Central memory CD8-positive, alpha-beta T cell (primary cell): Measurements from ENCODE around the gene CHML.
"Not testable (repeated sequence)": the region's sequence is repeated elsewhere in the genome, so short reads cannot be mapped to it uniquely, and the experiment has no call there.

Experiments
- ATAC-seq: fragments of 150-1000 bp; cut with Tn5 transposase; replicated peaks from 2 replicates; pipeline ENCODE4 v1.10.0; 2022; ENCODE audit warnings: mild to moderate bottlenecking, moderate FRiP score, moderate number of reproducible peaks; ENCODE audit not compliant: poor library complexity, severe bottlenecking; ENCODE audit errors: extremely low read depth
- DNase-seq, 2 donors: peaks; one replicate each; pipeline ENCODE4 v3.0.0; 2021; ENCODE audit warnings: low spot score in 2 of 2
- H3K27ac Mint-ChIP-seq: one replicate; pipeline ENCODE4 v1.8.0; 2022; ENCODE audit warnings: low read depth, mild to moderate bottlenecking, moderate library complexity, mixed read lengths
- H3K27me3 Mint-ChIP-seq: one replicate; pipeline ENCODE4 v1.8.0; 2022; ENCODE audit warnings: mixed read lengths
- H3K36me3 Mint-ChIP-seq: one replicate; pipeline ENCODE4 v1.8.0; 2022; ENCODE audit warnings: mild to moderate bottlenecking, moderate library complexity, mixed read lengths; ENCODE audit not compliant: insufficient read depth
- H3K4me1 Mint-ChIP-seq: one replicate; pipeline ENCODE4 v1.8.0; 2022; ENCODE audit warnings: mixed read lengths
- H3K4me3 Mint-ChIP-seq: one replicate; pipeline ENCODE4 v1.8.0; 2022; ENCODE audit warnings: mild to moderate bottlenecking, moderate library complexity, mixed read lengths
- H3K9me3 Mint-ChIP-seq: one replicate; pipeline ENCODE4 v1.8.0; 2022; ENCODE audit warnings: mixed read lengths

Gene CHML

DNA sequence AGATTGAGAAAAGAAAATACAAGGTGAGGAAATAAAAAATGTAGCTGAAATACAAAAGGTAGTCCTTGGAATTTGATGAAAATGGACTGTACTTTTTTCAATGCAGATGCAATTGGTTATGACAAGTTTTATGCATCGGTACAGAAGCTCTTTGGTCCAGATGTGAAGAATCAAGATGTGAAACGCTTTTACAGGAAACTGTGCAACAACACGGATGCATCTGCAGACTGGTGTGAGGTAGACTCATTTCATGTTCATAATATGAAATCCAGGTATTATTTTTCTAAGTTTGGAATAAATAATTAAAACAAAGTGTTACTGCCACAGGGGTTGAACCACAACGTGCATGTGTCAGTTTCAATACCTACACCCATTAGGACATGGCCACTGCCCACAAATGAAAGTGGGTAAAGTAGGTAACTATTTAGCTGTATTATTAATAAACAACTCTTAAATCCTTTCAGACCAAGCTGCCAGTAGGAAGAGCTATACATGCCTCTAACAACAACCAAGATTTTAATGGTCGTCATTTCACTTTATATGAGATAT is 20.3 kb upstream of the CHML start:
- ATAC-seq: no peak
- Mint-ChIP-seq H3K27me3 (peaks cover 46% of the 10 kb centered on the region), H3K4me1 (no peaks in the 10 kb centered on the region), H3K36me3 (peaks cover 1% of the 10 kb centered on the region), H3K4me3 (no peak overlapping the region), H3K27ac (no peak overlapping the region), H3K9me3 (no peaks in the 10 kb centered on the region)
- DNase-seq: no peak

DNA sequence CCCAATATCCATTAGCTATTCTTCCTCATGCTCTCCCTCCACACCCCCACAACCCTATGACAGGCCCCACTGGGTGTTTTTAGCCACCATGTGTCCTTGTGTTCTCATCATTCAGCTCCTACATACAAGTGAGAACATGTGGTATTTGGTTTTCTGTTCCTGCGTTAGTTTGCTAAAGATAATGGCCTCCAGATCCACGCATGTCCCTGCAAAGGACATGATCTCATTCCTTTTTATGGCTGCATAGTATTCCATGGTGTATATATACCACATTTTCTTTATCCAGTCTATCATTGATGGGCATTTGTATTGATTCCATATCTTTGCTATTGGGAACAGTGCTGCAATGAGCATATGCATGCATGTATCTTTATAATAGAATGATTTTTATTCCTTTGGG is 18.8 kb upstream of the CHML start:
- not testable (repeated sequence) for H3K4me3 Mint-ChIP-seq, H3K36me3 Mint-ChIP-seq, DNase-seq, ATAC-seq, H3K4me1 Mint-ChIP-seq, H3K27ac Mint-ChIP-seq, H3K9me3 Mint-ChIP-seq
- peaks cover 58% of the 10 kb centered on the region for H3K27me3 Mint-ChIP-seq

DNA sequence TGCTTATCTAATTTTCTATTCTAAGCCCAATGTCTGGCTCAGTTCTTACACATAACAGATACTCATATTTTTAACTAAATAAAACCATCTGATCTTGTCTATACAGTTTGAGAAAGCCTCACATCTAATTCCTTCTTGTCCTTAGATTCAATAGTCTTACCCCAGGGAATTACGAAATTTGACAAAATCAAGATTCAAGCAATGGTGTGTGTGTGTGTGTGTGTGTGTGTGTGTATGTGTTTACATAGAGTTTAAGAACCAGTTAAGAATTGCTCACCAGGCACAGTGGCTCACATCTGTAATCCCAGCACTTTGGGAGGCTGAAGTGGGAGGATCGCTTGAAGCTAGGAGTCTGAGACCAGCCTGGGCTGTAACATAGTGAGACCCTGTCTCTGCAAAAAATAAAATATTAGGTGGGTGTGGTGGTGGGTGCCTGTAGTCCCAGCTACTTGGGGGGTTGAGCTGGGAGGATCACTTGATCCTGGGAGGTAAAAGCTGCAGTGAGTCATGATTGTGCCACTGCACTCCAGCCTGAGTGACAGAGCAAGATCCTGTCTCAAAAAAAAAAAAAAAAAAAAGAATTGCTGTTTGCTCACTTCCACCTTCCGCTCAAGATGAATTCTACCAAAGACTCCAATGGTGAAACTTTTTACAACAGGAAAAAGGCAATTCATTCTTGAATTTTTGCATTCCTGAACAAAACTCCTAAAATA is 18.1 kb upstream of the CHML start:
- H3K27ac Mint-ChIP-seq: no peak overlapping the region

DNA sequence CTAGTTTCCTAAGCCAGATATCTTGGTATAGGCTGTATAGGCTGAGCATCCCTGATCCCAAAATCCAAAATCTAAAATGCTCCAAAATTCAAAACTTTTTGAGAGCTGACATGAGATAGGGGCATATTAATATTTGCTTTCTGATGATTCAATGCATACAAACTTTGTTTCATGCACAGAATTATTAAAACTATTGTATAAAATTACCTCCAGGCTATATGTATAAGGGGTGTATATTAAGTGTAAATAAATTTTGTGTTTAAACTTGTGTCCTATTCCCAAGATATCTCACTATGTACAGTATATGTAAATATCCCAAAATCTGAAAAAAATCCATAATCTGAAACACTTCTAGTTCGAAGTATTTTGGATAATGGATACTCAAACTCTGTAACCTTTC is 14.5 kb upstream of the CHML start:
- Mint-ChIP-seq H3K9me3 (no peaks in the 10 kb centered on the region), H3K27me3 (peaks cover 53% of the 10 kb centered on the region), H3K36me3 (no peaks in the 10 kb centered on the region), H3K27ac (no peak overlapping the region), H3K4me3 (no peak overlapping the region), H3K4me1 (no peaks in the 10 kb centered on the region)
- no peak for ATAC-seq
- no peak for DNase-seq

More for the DNA sequence above, 18.1 kb upstream of the CHML start:
- no peak for ATAC-seq
- peaks cover 61% of the 10 kb centered on the region for H3K27me3 Mint-ChIP-seq
- no peaks in the 10 kb centered on the region for H3K36me3 Mint-ChIP-seq
- no peaks in the 10 kb centered on the region for H3K9me3 Mint-ChIP-seq
- no peaks in the 10 kb centered on the region for H3K4me1 Mint-ChIP-seq
- H3K4me3 Mint-ChIP-seq: no peak overlapping the region
- DNase-seq: no peak

GRCh38 chr1:241654019-241654418 is 13.8 kb upstream of the CHML start:
- ATAC-seq: no peak
- H3K4me1 Mint-ChIP-seq: no peaks in the 10 kb centered on the region
- H3K36me3 Mint-ChIP-seq: no peaks in the 10 kb centered on the region
- peaks cover 47% of the 10 kb centered on the region for H3K27me3 Mint-ChIP-seq
- no peak overlapping the region for H3K4me3 Mint-ChIP-seq
- no peaks in the 10 kb centered on the region for H3K9me3 Mint-ChIP-seq
- no peak overlapping the region for H3K27ac Mint-ChIP-seq
- DNase-seq: no peak

DNA sequence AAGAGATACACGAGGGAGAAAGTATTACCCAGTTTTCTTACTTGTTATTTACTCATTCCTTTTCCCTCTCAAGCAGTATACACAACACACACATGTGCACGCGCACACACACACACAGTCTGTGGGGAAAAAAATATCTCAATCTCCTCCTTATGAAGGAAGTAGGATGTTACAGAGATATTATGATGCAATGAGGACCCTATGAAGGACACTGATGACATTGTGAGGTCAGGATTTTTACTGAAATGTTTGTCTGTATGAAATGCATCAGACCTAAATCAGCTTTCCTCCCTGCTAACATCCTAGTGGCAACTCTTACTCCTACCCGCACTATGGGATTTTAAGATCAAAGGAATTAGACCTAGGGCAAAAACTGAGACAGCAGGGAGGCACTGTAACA is 11.8 kb upstream of the CHML start, which contains the start of gene WDR64:
Gene WDR64 (plus strand): TSS at position 270 of the 400 bp plus-strand sequence. CDS start 204 bp downstream, outside the sequence.
- Mint-ChIP-seq H3K27ac (no peak within 1 kb of the TSS), H3K27me3 (peaks cover 30% of the 10 kb centered on the region), H3K9me3 (no peaks in the 10 kb centered on the region), H3K36me3 (no peaks in the 10 kb centered on the region), H3K4me3 (no peak within 1 kb of the TSS), H3K4me1 (no peaks in the 10 kb centered on the region)
- DNase-seq (no peak), ATAC-seq (no peak)

DNA sequence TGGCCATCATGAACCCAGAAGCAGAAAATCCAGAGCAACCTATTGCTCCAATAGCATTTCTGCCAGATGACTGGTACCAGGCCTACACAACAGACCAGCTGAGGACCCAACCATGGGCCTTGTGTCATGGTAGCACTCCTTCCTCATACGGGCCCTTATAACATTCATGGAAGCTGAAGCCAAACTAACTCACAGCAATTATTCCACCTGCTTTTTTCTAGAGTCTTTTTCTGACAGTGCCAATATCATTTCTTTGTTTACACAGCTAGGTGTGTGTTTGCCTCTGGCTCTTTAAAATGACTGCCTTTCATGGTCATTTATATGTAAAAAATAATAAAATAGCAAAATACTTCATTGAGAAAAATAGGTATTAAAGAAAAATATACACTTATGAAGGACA is 8.0 kb upstream of the CHML start:
- Mint-ChIP-seq H3K9me3 (no peaks in the 10 kb centered on the region), H3K36me3 (peaks cover 1% of the 10 kb centered on the region)

DNA sequence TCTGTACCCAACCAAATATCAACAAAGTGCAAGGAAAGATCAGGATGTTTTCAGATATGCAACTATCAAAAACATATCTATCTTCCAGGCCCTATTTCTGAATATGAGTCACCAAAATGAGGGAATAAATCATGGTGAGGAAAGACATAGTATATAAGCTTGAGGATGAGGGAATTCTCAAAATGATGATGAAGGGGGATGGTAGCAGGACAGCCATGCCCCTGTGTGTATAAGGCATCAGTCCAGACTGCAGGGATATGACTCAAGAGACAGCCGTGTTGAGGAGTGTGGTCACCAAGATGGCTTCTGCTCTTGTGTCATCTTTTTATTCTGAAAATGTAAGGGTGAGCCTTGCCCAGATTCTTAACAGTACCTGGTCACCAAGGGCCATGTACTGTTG is 7.5 kb upstream of the CHML start:
- no peaks in the 10 kb centered on the region for H3K4me1 Mint-ChIP-seq
- no peak for ATAC-seq
- H3K4me3 Mint-ChIP-seq: no peak overlapping the region
- H3K36me3 Mint-ChIP-seq: peaks cover 2% of the 10 kb centered on the region
- H3K27me3 Mint-ChIP-seq: no peaks in the 10 kb centered on the region
- DNase-seq: no peak
- no peaks in the 10 kb centered on the region for H3K9me3 Mint-ChIP-seq
- H3K27ac Mint-ChIP-seq: no peak overlapping the region

More for the DNA sequence above, 8.0 kb upstream of the CHML start:
- H3K27ac Mint-ChIP-seq: no peak overlapping the region
- DNase-seq: no peak
- no peak for ATAC-seq
- H3K4me1 Mint-ChIP-seq: no peaks in the 10 kb centered on the region
- H3K4me3 Mint-ChIP-seq: no peak overlapping the region
- no peaks in the 10 kb centered on the region for H3K27me3 Mint-ChIP-seq

- no peak for DNase-seq
- Mint-ChIP-seq H3K27me3 (no peaks in the 10 kb centered on the region), H3K9me3 (no peaks in the 10 kb centered on the region), H3K36me3 (peaks cover 2% of the 10 kb centered on the region), H3K4me3 (no peak overlapping the region), H3K4me1 (no peaks in the 10 kb centered on the region), H3K27ac (no peak overlapping the region)
- no peak for ATAC-seq
Observed at GRCh38 chr1:241646201-241646600, 6.0 kb upstream of the CHML start.

DNA sequence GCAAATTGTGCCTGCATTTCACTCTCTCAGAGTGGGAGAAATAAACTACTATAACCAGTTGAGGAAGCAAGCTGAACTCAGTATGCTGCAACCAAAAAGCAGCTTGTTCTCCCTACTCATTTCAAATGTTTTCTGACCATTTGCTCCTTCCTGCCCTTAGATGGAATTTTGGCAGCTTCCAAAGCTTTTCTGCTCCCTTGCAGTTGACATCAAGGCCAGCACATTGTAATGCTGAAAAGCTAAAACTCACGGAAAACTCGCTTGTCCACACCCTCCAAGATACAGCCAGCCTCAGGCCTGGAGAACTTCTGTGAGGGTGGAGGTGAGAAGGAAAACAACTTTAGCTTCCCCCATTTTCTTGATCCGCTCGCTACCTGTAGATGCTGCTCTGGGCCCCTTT is 5.0 kb upstream of the CHML start:
- Mint-ChIP-seq H3K36me3 (peaks cover 4% of the 10 kb centered on the region), H3K4me3 (no peak overlapping the region), H3K27me3 (no peaks in the 10 kb centered on the region), H3K4me1 (peaks cover 5% of the 10 kb centered on the region), H3K27ac (no peak overlapping the region), H3K9me3 (no peaks in the 10 kb centered on the region)
- no peak for DNase-seq
- no peak for ATAC-seq

- H3K9me3 Mint-ChIP-seq: no peaks in the 10 kb centered on the region
- peaks cover 8% of the 10 kb centered on the region for H3K4me1 Mint-ChIP-seq
- H3K36me3 Mint-ChIP-seq: peaks cover 6% of the 10 kb centered on the region
- H3K4me3 Mint-ChIP-seq: no peak overlapping the region
- no peak for ATAC-seq
- no peak for DNase-seq
- H3K27me3 Mint-ChIP-seq: no peaks in the 10 kb centered on the region
- no peak overlapping the region for H3K27ac Mint-ChIP-seq
Observed at GRCh38 chr1:241644259-241644658, 4.1 kb upstream of the CHML start.

DNA sequence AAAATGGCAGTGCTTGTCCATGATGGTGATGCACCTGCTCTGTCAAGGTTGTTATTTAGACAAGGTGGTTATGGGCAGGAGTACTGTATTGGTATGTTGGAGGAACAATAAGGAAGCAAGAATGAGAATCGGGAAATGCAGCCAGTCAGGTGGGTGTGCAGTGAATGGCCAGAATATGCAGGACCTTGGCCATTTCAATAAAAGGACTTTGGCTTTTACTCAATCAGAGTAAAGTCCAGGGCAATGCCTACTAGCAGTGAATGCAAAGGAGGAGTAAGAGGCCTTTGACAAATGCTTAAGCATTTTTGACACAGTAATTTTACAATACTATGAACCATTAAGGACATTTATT is 2.4 kb upstream of the CHML start:
- H3K27me3 Mint-ChIP-seq: no peaks in the 10 kb centered on the region
- H3K27ac Mint-ChIP-seq: no peak overlapping the region
- H3K9me3 Mint-ChIP-seq: no peaks in the 10 kb centered on the region
- no peak overlapping the region for H3K4me3 Mint-ChIP-seq
- no peak for ATAC-seq
- peaks cover 23% of the 10 kb centered on the region for H3K4me1 Mint-ChIP-seq
- H3K36me3 Mint-ChIP-seq: peaks cover 6% of the 10 kb centered on the region
- no peak for DNase-seq

- Mint-ChIP-seq H3K9me3 (no peaks in the 10 kb centered on the region), H3K27ac (no peak overlapping the region), H3K27me3 (no peaks in the 10 kb centered on the region)
Observed at GRCh38 chr1:241641773-241642592, 1.8 kb upstream of the CHML start.

More at GRCh38 chr1:241641773-241642592, 1.8 kb upstream of the CHML start:
- Mint-ChIP-seq H3K4me1 (peaks cover 28% of the 10 kb centered on the region), H3K36me3 (peaks cover 6% of the 10 kb centered on the region), H3K4me3 (no peak overlapping the region)
- DNase-seq (no peak), ATAC-seq (no peak)
